ENCODE data around the gene METTL22.
A peak's percentile ranks its signal among the peaks of the same experiment; 100 is the strongest.

METTL22 gene

DNA sequence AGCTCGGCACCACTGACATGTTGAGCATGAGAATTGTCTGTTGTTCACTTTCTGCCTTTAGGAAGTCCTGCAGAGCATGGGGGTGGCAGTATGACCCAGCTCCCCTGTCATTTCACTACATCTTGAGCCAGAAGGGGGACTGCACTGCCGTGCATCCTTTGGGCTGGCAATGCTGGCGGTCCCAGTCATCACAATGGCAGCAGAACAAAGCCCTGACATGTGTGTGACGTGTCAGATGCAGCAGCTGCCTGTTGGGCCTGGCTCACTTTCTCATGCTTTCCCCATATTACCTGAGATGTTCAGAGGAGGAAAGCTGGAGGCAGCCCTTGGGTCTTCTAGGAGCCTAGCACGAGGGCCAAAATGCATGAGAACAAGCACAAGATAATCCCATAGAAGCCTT lies 46.6 kb downstream of the METTL22 start:
- DNase-seq = no peak

DNA sequence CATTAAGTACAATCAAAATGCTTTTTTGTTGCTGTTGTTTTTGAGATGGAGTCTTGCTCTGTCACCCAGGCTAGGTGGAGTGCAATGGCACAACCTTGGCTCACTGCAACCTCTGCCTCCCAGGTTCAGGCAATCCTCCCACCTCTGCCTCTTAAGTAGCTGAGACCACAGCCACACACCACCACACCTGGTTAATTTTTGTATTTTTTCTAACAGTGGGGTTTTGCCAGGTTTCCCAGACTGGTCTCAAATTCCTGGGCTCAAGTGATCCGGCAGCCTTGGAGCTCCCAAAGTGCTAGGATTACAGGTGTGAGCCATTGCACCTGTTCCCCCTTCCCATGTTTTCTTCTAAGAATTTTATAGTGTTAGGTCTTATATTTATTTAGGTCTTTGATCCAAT lies 48.0 kb downstream of the METTL22 start:
- no peak for DNase-seq

DNA sequence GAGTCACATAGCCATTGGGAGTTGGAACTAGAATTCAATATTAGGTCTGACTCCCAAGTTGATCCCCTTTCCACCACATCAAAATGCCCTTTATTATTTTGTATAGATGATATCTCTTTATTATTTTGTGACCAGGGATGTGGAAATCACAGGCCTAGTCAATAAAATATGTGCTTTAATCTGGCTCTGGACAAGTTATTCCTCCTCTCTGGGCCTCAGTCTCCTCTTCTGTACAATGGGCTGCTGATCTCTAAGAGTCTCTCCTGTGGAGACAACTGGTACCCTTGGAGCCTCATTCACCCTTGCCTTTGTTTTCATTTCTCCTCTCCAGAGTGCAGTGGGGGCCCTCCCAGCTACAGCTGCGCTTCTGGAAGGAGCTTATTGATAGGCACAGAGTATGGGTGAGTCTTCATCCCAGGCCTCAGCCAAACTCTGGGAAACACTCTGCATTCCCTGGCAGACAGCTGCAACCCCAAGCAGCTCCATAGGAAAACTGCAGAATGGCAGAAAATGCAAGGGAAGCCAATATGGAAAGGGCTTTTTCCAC lies 48.6 kb downstream of the METTL22 start:
- DNase-seq = no peak

DNA sequence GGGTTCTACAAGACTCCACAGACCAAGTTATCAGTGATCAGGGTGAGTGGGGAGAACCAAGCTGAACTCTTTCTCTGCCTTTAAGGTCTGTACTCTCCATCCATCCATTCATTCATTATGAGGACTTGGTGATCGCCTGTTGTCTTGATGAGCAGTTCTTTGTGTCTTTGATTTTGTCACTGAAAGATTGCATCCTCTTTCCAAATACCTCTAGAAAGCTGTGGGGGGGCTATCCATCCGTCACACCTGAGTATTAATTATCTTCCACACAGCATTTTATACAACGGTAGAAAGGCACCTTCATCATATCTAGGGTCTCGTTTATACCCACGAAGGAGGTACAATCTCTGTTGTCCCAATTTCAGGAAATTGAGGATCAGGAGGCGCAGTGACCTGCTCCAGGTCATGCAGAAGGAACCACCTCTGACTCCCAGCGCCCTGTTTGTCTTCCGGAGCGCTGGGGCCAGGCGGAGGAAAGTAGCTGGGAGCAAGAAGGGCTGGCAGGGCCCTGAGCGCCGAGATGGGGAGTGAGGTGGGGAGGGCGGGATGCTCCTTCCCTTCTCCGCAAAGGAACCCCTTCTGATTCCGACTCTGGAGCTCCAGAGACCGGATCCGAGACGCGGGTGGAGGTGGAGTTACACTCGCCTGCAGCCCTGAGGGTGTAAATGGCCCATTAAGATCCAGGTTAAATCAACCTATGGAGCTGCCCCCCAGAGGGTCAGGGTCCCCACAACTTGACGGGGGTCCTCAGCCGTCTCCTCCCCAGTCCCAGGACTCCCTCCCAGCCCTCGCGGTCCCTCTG lies 52.3 kb downstream of the METTL22 start:
- DNase-seq = no peak

DNA sequence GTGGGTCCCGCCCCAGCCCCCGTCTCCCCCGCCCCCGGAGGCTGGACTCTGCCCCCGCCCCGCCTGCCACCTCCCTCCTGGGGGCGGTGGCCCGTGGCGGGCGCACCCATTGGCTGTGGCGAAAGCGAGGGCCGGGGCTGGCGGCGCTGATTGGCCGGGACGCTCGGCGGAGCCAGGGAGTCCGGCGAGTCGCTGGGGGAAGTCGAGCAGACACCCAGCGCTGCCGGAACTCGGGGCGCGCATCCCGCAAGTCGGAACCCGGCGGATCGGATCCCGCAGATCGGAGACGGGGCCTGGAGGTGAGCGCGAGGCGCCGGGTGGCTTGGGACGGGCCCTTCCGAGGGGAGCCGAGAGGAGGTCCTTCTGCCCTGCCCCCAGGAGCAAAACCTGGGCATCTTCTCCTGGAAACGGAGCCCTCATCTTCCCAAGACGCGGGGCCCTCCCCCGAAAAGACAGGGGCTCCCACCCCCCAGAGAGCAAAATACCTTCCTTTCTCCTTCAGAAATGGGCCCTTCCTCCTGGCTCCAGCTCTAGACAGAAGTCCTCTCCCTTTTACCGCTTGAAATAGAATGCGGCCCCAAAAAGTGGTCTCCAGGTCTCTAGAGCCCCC lies 53.0 kb downstream of the METTL22 start, which contains the start of gene ABAT:
Gene ABAT (plus strand): TSS at position 205 of the 610 bp plus-strand sequence. CDS start 61,123 bp downstream, outside the sequence.
- DNase-seq = peak; percentile 23

DNA sequence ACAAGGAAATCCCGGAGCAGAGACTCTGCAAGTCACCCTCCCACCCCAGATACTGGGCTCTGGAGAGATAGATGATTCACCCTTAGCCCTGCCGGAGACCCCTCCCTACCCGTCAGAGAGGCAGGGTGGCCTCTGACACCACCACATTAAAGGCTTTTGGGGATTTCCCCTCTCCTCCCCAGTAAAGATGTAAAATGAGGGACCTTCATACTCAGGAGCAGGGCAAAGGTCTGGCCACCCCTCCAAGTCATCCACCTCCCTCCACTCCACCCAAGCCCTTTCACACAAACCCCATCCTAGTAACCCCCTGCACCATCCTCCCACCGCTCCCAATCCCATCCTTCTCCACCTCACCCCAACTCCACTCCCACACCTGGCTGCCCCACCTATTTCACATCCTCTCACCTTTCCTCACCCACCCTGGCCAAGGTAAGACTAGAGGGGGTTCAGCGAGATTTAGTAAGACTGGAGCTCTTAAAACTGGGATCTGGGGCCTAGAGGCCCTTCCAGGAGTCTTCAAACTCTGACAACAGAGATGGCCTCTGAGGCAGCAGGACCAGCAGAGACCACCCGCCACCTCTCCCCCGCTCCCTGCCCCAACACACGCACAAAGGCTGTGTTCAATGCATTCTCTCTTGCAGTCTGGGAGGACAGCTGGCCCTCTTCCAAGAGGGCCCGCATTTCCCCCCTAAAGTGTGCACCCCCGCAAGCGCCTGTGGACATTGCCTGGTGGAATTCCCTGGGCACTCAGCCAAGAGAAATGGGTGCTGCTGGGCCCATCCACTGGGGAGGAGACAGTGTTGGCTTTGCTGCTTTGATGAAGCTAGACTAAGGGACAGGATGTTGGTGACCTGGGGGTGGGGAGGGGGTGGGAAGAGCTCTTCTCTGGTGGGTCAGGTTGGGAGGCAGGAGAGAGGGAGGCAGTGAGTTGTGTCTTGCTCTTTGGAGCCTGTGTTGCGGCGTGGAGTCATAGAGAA lies 54.0 kb downstream of the METTL22 start:
- DNase-seq = no peak

DNA sequence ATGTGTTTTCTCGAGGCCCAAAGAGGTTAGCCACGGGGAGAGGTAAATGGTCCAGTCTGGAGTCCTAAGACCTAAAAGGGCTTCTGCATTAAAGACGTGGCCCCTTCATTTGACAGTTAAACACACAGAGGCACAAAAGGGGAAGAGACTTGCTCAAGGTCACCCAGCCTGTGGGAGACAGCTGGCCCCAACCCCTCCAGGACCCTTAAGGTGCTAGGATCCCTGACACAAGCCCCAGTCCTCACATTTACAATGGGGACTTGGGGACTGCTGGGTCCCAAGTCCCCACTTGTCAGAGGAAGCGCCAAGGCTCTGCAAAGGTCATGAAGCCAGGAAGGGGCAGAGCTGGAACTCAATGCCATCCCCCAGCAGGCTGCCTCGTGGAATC lies 54.7 kb downstream of the METTL22 start:
- DNase-seq = no peak

DNA sequence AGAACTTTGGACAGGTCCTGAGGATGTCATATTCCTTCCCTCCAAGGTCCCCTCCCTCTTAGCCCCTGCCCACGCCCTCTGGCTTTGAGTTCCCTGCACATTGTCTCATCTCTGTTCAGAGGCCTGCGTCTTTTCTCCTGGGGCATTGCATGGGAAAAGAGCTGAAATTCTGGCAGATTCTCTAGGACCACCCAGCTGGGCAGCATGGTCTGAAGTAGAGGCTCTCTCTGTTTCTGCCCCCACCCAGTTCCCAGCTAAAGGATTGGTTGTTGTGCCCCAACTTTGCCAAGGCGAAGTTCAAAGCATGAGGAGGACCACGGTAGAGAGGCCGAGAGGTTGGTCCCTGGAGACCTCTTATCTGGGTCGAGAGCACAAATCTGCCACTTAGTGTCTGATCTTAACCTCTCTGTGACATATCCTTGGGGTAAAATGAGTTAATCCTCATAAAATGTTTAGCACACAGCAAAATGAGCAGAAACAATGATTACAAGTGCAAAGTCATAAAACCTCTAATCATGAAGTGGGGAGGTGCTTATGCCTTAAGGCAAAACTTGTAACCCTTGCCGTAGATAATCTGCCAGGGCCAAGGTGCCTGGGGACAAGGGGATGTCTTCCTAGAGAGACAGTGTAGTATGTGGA lies 55.4 kb downstream of the METTL22 start:
- no peak for DNase-seq

DNA sequence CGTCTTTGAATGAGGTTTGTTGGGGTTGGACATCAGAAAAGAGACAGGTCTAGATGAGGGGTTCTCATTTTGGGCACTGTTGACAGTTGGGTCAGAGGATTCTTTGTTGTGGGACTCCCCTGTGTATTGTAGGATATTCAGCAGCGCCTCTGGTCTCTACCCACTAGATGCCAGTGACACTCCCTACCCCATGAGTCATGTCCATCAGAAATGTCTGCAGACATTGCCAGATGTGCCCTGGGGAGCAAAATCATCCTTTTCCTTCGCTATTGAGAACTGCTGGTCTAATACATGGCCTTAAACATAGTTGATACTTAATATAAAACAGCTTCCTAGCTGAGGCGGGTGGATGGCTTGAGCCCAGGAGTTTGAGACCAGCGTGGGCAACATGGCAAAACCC lies 56.0 kb downstream of the METTL22 start:
- DNase-seq = no peak

DNA sequence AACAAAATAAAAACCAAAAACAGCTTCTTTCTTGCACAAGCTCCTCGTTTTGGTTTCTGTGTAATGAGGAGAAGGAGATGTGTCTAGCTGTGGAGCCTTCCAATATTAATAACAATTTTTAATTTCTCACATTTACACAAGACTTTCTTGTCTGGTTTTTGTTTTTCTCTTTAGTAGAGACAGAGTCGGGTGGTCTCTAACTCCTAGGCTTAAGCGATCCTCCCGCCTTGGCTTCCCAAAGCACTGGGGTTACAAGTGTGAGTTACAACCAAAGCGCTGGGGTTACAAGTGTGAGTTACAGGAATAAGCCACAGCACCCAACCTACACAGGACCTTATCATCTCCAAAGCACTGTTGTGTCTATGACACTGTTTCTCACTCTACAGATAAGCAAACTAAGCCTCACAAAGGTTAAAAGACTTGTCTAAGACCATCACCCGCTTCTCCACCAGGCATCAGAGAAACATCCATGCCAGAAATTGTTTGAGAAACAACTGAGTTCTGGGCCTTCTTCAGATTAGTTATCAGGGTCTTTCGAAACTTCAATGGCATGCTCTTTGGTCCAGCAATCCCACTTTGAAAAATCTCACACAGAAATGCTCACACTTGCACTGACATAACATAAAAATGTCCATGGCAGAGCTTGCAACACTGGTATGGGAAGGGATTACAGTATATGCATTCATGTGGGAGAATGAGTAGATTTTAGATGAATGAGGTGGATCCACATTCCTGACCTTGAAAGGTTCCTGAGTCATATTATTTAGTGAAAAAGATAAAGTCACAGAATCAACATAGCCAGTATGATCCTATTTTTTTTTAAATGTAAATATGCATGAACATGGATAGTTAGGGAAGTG lies 56.8 kb downstream of the METTL22 start:
- DNase-seq = no peak

DNA sequence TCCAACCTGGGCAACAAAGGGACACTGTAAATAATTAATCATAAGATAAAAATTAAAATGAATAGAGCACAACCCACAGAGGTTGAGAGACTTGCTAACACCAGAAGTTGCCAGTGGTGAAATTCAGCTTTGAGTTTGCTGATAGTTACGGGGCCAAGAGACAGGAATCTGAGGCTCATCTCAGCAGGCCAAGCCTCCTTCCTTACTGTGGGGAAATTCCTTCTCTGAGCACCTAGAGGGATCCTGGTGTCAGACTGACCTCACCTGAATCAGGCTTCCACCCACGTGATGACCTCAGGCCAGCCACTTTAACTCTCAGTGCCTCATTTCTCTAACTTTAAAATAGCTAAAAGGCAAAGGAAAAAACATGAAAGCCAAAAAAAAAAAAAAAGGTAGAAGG lies 57.7 kb downstream of the METTL22 start:
- DNase-seq = no peak

DNA sequence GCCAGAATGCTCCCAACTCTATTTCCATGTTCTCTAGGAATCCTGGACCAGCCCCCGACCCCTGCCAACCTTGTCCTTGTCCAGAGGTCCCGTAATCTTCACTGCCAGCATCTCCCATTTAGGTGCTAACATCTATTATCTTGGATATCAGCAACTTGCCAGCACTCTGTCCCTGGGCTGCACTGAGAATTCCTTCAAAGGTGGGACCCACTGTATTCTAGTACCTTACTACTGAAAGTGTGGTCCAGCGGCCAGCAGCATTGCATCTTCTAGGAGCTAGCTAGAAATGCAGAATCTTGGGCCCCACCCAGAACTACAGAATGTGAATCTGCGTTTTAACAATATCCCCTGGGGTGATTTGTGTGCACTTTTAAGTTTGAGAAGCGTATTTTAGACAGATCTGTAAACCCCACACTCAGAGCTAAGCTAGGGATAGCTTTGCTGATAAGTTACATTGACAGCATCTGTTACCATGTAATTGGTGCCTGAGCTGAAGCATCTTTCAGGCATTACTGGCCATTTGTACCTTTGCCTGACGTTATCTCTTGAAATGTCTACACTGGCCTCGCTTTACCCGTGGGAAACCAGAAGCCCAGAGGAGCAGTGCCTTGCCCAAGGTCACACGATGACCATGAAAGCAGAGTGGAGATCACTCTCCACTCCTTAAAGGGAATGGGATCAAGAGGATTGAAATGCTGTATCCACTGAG lies 61.2 kb downstream of the METTL22 start:
- DNase-seq = no peak

DNA sequence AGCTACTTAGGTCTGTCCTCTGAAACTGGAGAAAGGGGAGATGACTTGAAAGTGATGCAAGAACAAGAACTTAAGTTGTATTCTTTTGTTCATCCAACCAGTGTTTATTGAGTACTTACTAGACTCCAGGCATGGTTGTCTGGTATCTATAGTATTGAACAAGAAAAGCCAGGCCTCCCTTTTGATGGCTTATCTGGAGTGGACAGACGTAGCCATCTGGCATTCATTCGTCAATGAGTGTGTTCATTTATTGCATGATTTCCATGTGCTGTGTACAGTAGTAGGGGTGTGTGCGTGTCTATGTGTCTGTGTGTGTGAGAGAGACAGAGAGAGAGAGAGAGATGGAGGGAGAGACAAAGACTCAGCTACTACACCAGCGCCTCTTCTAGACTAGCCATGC lies 62.1 kb downstream of the METTL22 start:
- DNase-seq = no peak

DNA sequence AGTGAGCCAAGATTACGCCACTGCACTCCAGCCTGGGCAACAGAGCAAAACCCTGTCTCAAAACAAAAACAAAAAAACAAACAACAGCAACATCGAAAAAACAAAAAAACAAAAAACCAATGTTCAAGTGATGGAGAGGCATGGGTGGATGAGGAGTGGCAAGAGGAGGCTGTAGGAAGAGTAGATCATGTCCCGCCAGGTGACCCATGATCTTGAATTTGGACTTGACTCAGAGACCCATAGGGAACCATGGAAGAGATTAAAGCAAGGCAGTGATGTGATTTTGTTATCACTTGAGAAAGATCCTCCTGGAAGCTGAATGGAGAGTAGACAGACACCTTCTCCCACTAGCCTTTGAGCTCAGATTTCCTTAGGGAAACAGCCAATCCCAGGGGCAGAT lies 64.1 kb downstream of the METTL22 start:
- DNase-seq = no peak

DNA sequence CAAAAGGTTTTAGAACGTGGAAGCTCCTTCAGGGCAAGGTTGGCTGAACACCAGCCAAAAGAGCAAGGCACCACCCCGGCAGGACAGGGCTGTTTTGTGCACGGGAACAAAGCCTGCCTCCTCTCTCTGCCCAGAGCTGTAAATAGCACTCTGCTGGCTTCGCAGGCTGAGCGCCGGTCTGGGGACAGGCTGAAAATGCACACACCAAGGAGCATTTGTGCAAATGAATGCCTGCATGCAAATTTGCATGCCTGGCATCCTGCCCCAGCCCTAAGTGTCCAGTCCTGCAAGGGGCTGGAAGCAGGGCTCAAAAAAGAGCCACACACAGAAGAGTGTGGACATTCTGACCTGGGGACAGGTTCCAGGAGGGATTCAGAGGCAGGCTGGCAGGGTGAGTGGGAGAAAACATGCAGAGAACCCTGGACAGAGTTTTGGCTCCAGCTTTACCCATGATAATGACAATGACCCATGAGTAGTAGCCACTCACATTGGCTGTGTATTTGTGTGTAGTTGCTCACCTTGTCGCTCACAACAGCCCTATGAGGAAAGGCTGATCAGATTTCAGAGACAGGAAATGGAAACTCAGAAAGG lies 64.6 kb downstream of the METTL22 start:
- no peak for DNase-seq

DNA sequence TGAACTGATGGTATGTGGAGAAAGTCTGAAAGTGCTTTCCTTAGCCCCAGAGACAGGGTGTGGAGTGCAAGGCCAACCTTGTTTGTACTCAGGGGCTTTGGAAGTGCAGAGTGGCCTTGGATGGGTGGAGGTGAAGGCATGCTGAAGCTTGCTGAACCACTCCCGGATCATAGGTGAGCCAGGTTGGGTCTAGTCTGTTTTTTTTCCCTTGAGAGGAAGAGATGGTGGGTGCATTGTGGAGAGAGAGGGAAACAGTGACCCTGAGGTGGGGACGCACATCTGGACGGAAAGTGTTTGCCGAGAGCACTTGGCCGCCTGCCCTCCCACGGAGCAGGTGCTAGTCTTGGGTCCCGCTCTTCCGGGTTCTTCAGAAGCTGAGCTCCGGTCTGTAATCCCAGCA lies 65.4 kb downstream of the METTL22 start:
- no peak for DNase-seq

DNA sequence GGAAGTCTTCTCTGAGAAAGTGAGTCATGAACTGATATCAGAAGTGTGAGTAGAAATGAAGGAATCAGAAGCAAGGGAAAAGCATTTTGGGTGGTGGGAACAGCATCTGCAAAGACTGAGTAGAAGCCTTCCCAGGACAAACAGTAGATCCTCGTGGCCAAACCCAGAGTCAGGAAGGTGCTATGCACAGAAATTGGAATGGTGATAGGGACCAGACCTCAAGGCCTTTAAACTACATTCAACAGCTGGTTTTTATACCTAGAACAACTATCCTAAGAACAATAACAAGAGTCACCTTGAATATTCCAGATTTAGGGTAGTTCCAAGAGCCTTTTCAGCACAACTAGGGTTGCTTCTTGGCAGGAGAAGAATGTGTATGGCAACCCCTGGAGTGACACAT lies 68.2 kb downstream of the METTL22 start:
- DNase-seq = no peak

DNA sequence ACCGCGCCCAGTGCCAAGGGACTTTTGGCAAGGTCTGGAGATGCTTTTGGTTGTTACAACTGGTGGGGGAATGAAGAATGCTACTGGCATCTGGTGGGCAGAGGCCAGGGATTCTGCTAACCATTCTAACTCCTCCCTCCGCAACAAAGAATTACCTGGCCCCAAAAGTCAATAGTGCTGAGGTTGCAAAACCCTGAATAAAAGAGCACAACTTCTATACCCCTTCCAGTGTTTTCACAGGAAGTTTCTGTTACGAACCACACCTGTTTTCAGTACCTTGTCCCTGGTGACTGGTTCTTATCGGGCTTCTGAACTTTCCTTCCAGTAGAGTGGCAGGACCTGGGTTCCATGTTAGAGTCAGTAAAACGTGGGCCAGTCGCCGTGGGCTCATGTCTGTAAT lies 70.2 kb downstream of the METTL22 start:
- no peak for DNase-seq

DNA sequence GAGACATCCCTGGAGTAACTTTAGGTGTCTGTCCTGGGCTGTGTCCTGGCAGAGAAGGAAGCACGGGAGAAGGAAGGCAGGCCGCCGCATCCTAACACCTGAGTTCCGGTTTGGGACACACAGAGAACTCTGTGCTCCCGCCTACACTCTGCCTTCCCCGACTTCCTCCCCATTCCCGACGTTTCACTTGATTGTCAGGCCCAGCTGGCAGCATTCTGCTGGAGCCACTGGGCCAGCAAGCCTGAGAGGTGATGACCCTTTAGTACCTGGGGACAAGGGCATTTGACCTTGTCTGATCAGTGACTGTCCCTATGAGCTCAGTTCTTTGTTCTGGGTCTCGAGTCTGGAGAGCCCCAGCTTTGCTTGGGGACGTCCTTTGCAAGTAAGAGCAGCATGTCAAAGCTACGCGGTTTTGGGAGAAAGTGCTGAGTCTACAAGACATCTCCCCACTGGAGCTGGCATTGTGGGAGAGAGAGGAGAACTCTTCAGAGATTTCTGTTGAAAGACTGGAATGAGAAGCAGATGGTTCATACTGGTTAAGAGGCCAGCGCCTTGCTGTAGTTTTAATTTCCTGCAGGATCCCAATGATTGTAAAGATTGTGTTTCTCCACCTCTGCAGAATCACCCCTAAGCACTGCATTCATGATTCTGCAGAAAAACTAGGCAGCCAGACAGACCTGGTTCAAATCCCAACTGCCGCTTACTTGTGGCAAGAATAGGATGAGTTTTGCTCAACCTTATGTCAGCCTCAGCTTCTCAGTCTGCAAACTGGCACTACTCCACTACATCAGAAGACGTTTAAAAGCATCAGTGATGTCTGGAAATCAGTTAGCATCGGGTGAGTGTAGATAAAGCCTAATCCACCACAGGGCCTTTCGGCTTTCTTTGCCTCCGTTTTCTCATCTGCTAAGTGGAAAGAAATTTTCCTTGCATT lies 73.6 kb downstream of the METTL22 start:
- DNase-seq = no peak
